OCI-LY3 (cell line): ENCODE results near the gene CCDC32.

Source experiments
- CTCF ChIP-seq: fragments of 200-600, 300-600 bp; sonication (generic); IDR thresholded peaks from 2 replicates; pipeline ENCODE4 v1.5.1; 2014; ENCODE audit warnings: antibody characterized with exemption, low read length, low read depth
- EZH2phosphoT487 ChIP-seq: fragments of 200-600 bp; shearing (Covaris generic); IDR thresholded peaks from 2 replicates; pipeline ENCODE4 v1.6.1; 2018; ENCODE audit warnings: antibody characterized with exemption, mixed run types, low read depth

- TF ChIP-seq CTCF, result no peak
- no peak for TF ChIP-seq EZH2phosphoT487
These were observed 32.2 kb upstream of the CCDC32 start for GRCh38 chr15:40597024-40597423.
